DND-41 (cell line): Measurements from ENCODE around the gene E2F2.

Source experiments
- ATAC-seq: fragments of 200-7000 bp; cut with Tn5 transposase; 3 replicates; pipeline ENCODE4 v1.9.1; 2021; ENCODE audit warnings: low read depth; ENCODE audit not compliant: insufficient read depth
- DNase-seq: peaks from one replicate; pipeline ENCODE4 v3.0.0-alpha.2; 2020
- H2AFZ ChIP-seq: 2 replicates; pipeline ENCODE4 v1.6.0; 2012; ENCODE audit warnings: low read depth, low read length
- H3K27ac ChIP-seq: 2 replicates; pipeline ENCODE4 v1.5.1; 2012; ENCODE audit warnings: low read length, inconsistent platforms
- H3K27me3 ChIP-seq: fragments of 200-600 bp; sonication (generic); 2 replicates; pipeline ENCODE4 v1.6.0; 2012; ENCODE audit warnings: low read length, mild to moderate bottlenecking, inconsistent platforms; ENCODE audit not compliant: insufficient read depth, poor library complexity
- H3K36me3 ChIP-seq: 2 replicates; pipeline ENCODE4 v1.5.1; 2012; ENCODE audit warnings: low read length, inconsistent platforms; ENCODE audit not compliant: insufficient read depth
- H3K4me1 ChIP-seq: 2 replicates; pipeline ENCODE4 v1.5.1; 2012; ENCODE audit warnings: mild to moderate bottlenecking, low read length; ENCODE audit not compliant: insufficient read depth
- H3K4me2 ChIP-seq: 2 replicates; pipeline ENCODE4 v1.6.0; 2012; ENCODE audit warnings: mild to moderate bottlenecking, moderate library complexity, low read length, inconsistent platforms; ENCODE audit not compliant: insufficient read depth
- H3K4me3 ChIP-seq, 2 experiments: fragments of 200-600 bp in 1 of 2; shearing (Covaris generic) in 1 of 2; 2 replicates each; pipeline ENCODE4 v1.5.1; 2012 to 2016; ENCODE audit warnings: inconsistent platforms in 2 of 2, low read length in 2 of 2, mild to moderate bottlenecking in 2 of 2, low read depth in 1 of 2, moderate library complexity in 1 of 2
- H3K79me2 ChIP-seq: 2 replicates; pipeline ENCODE4 v1.6.0; 2012; ENCODE audit warnings: low read length, inconsistent platforms; ENCODE audit not compliant: insufficient read depth
- H3K9ac ChIP-seq: 2 replicates; pipeline ENCODE4 v1.6.0; 2012; ENCODE audit warnings: low read depth, mild to moderate bottlenecking, inconsistent platforms, low read length, moderate library complexity
- H3K9me3 ChIP-seq: 2 replicates; pipeline ENCODE4 v1.5.1; 2012; ENCODE audit warnings: low read length, moderate library complexity, mild to moderate bottlenecking, inconsistent platforms; ENCODE audit not compliant: insufficient read depth, severe bottlenecking
- H4K20me1 ChIP-seq: 2 replicates; pipeline ENCODE4 v1.6.0; 2012; ENCODE audit warnings: low read length; ENCODE audit not compliant: insufficient read depth
- CTCF ChIP-seq: IDR thresholded peaks from 2 replicates; pipeline ENCODE4 v1.5.1; 2012; ENCODE audit warnings: borderline replicate concordance, low read length, moderate library complexity, mild to moderate bottlenecking; ENCODE audit not compliant: poor library complexity, severe bottlenecking; ENCODE audit errors: extremely low read depth
- EZH2 ChIP-seq: IDR thresholded peaks from 3 replicates; pipeline ENCODE4 v1.6.1; 2012; ENCODE audit warnings: borderline replicate concordance, low read depth, mild to moderate bottlenecking, moderate library complexity, low read length, inconsistent platforms; ENCODE audit not compliant: severe bottlenecking

Gene E2F2

DNA sequence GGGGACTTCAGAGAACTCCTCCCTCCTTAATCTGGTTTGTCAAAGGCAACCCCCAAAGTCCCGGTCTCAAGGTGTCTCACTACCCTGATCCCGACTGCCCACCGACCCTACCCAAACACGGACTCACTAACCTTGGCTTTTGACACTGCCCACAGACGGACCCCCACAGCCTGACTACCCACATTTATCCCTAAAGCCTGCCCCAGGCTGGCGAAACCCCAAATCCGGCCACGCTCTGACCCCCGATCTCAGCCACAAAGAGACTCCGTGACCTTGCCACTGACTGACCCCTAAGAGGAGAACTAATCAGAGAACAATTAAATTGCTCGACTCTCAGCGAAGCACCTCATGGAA lies 23.1 kb upstream of the E2F2 start:
- peak overlapping the region; percentile 78 for H2AFZ ChIP-seq

GRCh38 chr1:23553231-23554126 lies 22.4 kb upstream of the E2F2 start:
- Histone ChIP-seq H3K4me3 (no peak overlapping the region), H3K9ac (peak overlapping the region; percentile 66), H3K36me3 (no peaks in the 10 kb centered on the region), H4K20me1 (no peaks in the 10 kb centered on the region), H3K27ac (peak overlapping the region; percentile 73), H3K4me1 (peaks cover 41% of the 10 kb centered on the region), H3K27me3 (peaks cover 9% of the 10 kb centered on the region), H2AFZ (peak overlapping the region; percentile 78; the same call in 1 of the 2 replicates), H3K4me2 (peak overlapping the region; percentile 65; the same call in 1 of the 2 replicates), H3K9me3 (no peaks in the 10 kb centered on the region), H3K79me2 (no peaks in the 10 kb centered on the region; the same call in 1 of the 2 replicates)
- TF ChIP-seq EZH2 (no peak), CTCF (no peak)
- ATAC-seq, result no peak
- DNase-seq, result peak; percentile 15

More for the DNA sequence above, 23.1 kb upstream of the E2F2 start:
- no peak for ATAC-seq
- Histone ChIP-seq H3K79me2 (peaks cover 5% of the 10 kb centered on the region; the same call in 1 of the 2 replicates), H4K20me1 (peaks cover 6% of the 10 kb centered on the region; the same call in 1 of the 2 replicates), H3K9me3 (no peaks in the 10 kb centered on the region), H3K36me3 (no peaks in the 10 kb centered on the region), H3K4me1 (peaks cover 48% of the 10 kb centered on the region), H3K27ac (peak overlapping the region; percentile 73), H3K4me3 (peak overlapping the region in 1 of 2 experiments; percentile 50; a peak in 2 of 4 replicates), H3K27me3 (peaks cover 15% of the 10 kb centered on the region), H3K9ac (peak overlapping the region; percentile 66), H3K4me2 (peak overlapping the region; percentile 65)
- DNase-seq, result no peak
- TF ChIP-seq CTCF (no peak), EZH2 (no peak)

- Histone ChIP-seq H3K36me3 (no peaks in the 10 kb centered on the region), H4K20me1 (no peaks in the 10 kb centered on the region), H2AFZ (no peak overlapping the region), H3K9me3 (no peaks in the 10 kb centered on the region), H3K27ac (peak overlapping the region; percentile 5; the same call in 1 of the 2 replicates), H3K27me3 (no peaks in the 10 kb centered on the region), H3K4me2 (no peak overlapping the region), H3K4me1 (peaks cover 30% of the 10 kb centered on the region), H3K9ac (no peak overlapping the region), H3K4me3 (no peak overlapping the region), H3K79me2 (no peaks in the 10 kb centered on the region)
- TF ChIP-seq CTCF, result no peak
- TF ChIP-seq EZH2, result no peak
- DNase-seq, result no peak
- no peak for ATAC-seq
Measured at GRCh38 chr1:23551849-23552248, 20.8 kb upstream of the E2F2 start.
